ENCODE data around the gene SPINK14.

SPINK14 gene

DNA sequence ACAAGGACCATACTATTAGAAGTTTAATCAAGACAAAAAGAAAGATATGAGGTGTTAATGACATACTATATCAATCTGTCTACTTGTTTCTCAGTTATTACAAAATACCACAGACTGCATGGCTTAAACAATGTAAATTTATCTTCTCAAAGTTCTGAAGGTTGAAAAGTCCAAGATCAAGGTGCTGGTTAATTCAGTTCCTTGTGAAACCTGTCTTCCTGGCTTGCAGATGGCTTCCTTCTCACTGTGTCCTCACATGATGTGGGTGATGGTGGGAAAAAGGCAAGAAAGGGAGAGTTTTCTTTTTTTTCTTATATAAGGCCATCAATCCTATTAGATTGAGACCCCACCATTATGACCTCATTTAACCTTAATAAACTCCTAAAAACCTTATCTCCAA, 15.6 kb upstream of the SPINK14 start:
- no peaks in the 10 kb centered on the region for H3K36me3 ChIP-seq (ENCODE audit: control insufficient read depth, insufficient read depth, low read length)
- no peaks in the 10 kb centered on the region for H3K4me1 ChIP-seq (ENCODE audit: control insufficient read depth, insufficient read depth, low read length)
- no peak overlapping the region for H3K27ac ChIP-seq (ENCODE audit: insufficient read depth, low read depth, low read length, poor library complexity, severe bottlenecking)
- no peaks in the 10 kb centered on the region for H3K27me3 ChIP-seq (ENCODE audit: control insufficient read depth, insufficient read depth, low read length, poor library complexity, severe bottlenecking)
- no peaks in the 10 kb centered on the region for H3K9me3 ChIP-seq (ENCODE audit: control insufficient read depth, low read length)
- H3K4me3 ChIP-seq (ENCODE audit: insufficient read depth, low read depth, low read length) = no peak overlapping the region

DNA sequence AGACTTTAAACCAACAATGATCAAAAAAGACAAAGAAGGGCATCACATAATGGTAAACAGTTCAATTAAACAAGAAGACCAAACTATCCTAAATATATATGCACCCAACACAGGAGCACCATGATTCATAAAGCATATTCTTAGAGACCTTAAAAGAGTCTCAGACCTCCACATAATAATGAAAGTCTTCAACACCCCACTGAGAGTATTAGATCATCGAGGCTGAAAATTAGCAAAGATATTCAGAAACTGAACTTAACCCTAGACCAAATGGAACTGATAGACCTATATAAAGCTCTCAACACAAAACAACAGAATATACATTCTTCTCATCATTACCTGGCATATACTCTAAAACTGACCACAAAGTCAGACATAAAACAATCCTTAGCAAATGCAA, 11.7 kb upstream of the SPINK14 start:
- Histone ChIP-seq H3K4me3 (ENCODE audit: insufficient read depth, low read depth, low read length) (no peak overlapping the region), H3K27ac (ENCODE audit: insufficient read depth, low read depth, low read length, poor library complexity, severe bottlenecking) (no peak overlapping the region), H3K36me3 (ENCODE audit: control insufficient read depth, insufficient read depth, low read length) (no peaks in the 10 kb centered on the region), H3K4me1 (ENCODE audit: control insufficient read depth, insufficient read depth, low read length) (no peaks in the 10 kb centered on the region), H3K9me3 (ENCODE audit: control insufficient read depth, low read length) (no peaks in the 10 kb centered on the region), H3K27me3 (ENCODE audit: control insufficient read depth, insufficient read depth, low read length, poor library complexity, severe bottlenecking) (no peaks in the 10 kb centered on the region)
- 97 to 100% methylated on average over 1 of the region's 1 CpG for WGBS, 2 experiments

DNA sequence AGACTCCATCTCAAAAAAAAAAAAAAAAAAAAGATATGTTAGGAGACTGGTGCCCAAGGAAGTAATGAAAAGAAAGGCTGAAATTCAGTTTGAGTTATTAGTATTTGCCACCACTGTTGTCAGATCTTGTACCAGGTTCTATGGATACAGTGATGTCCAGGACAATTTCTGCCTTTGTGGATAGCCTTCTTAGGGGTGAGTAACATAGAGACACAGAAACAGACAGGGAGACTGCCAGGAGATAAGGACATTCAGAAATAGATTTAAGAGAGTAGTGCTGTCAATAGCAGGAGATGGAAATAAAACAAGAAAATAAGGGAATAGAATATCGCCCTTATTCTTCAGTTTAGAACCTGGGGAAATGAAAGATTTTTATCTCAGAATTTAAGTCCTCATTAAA, 6.3 kb upstream of the SPINK14 start:
- no peaks in the 10 kb centered on the region for H3K4me1 ChIP-seq (ENCODE audit: control insufficient read depth, insufficient read depth, low read length)
- H3K36me3 ChIP-seq (ENCODE audit: control insufficient read depth, insufficient read depth, low read length) = no peaks in the 10 kb centered on the region
- H3K27ac ChIP-seq (ENCODE audit: insufficient read depth, low read depth, low read length, poor library complexity, severe bottlenecking) = no peak overlapping the region
- no peaks in the 10 kb centered on the region for H3K9me3 ChIP-seq (ENCODE audit: control insufficient read depth, low read length)
- H3K4me3 ChIP-seq (ENCODE audit: insufficient read depth, low read depth, low read length) = no peak overlapping the region
- H3K27me3 ChIP-seq (ENCODE audit: control insufficient read depth, insufficient read depth, low read length, poor library complexity, severe bottlenecking) = no peaks in the 10 kb centered on the region
- 100% methylated on average over 1 of the region's 1 CpG for WGBS, 2 experiments

DNA sequence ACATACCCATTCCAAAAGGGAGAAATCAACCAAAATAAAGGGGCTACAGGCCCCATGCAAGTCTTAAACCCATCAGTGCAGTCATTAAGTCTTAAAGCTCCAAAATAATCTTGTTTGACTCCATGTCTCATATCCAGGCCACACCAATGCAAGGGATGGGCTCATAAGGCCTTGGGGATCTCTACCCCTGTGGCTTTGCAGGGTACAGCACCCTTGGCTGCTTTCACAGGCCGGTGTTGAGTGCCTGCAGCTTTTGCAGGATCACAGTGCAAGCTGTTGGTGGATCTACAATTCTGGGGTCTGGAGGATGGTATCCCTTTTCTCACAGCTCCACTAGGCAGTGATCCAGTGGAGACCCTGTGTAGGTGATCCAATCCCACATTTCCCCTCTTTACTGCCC, 5.0 kb upstream of the SPINK14 start:
- Histone ChIP-seq H3K4me3 (ENCODE audit: insufficient read depth, low read depth, low read length) (no peak overlapping the region), H3K4me1 (ENCODE audit: control insufficient read depth, insufficient read depth, low read length) (no peaks in the 10 kb centered on the region), H3K9me3 (ENCODE audit: control insufficient read depth, low read length) (no peaks in the 10 kb centered on the region), H3K27ac (ENCODE audit: insufficient read depth, low read depth, low read length, poor library complexity, severe bottlenecking) (no peak overlapping the region), H3K36me3 (ENCODE audit: control insufficient read depth, insufficient read depth, low read length) (no peaks in the 10 kb centered on the region), H3K27me3 (ENCODE audit: control insufficient read depth, insufficient read depth, low read length, poor library complexity, severe bottlenecking) (no peaks in the 10 kb centered on the region)
- 86 to 89% methylated on average over 1 of the region's 1 CpG for WGBS, 2 experiments

GRCh38 chr5:148166550-148167283, 1.6 kb upstream of the SPINK14 start:
- H3K4me3 ChIP-seq (ENCODE audit: insufficient read depth, low read depth, low read length) = no peak overlapping the region
- H3K27me3 ChIP-seq (ENCODE audit: control insufficient read depth, insufficient read depth, low read length, poor library complexity, severe bottlenecking) = no peaks in the 10 kb centered on the region
- no peaks in the 10 kb centered on the region for H3K4me1 ChIP-seq (ENCODE audit: control insufficient read depth, insufficient read depth, low read length)
- H3K27ac ChIP-seq (ENCODE audit: insufficient read depth, low read depth, low read length, poor library complexity, severe bottlenecking) = no peak overlapping the region
- 92 to 98% methylated on average over 2 to 3 of the region's 4 CpGs for WGBS, 2 experiments
- H3K36me3 ChIP-seq (ENCODE audit: control insufficient read depth, insufficient read depth, low read length) = no peaks in the 10 kb centered on the region
- H3K9me3 ChIP-seq (ENCODE audit: control insufficient read depth, low read length) = no peaks in the 10 kb centered on the region

DNA sequence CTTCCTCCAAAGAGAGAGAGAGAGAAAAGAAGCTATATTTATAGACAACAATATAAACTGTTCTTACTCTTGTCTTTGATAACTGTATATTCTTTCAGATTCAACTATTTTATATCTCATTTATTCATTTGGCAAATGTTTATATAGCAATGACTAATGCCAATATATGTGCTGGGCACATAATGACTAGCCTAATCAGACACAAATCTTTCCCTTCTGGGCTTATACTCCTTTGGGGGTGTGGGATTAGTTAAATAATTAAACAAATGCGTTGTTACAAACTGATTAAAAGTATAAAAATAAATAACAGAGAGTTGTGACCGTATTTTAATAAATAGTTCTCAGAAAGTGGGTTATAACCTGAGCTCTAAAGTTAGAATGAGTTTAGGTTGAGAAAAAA, 4.0 kb downstream of the SPINK14 start:
- Histone ChIP-seq H3K27ac (ENCODE audit: insufficient read depth, low read depth, low read length, poor library complexity, severe bottlenecking) (no peak overlapping the region), H3K4me1 (ENCODE audit: control insufficient read depth, insufficient read depth, low read length) (no peaks in the 10 kb centered on the region), H3K36me3 (ENCODE audit: control insufficient read depth, insufficient read depth, low read length) (no peaks in the 10 kb centered on the region), H3K9me3 (ENCODE audit: control insufficient read depth, low read length) (no peaks in the 10 kb centered on the region), H3K27me3 (ENCODE audit: control insufficient read depth, insufficient read depth, low read length, poor library complexity, severe bottlenecking) (no peaks in the 10 kb centered on the region), H3K4me3 (ENCODE audit: insufficient read depth, low read depth, low read length) (no peak overlapping the region)
- 94 to 100% methylated on average over 1 to 2 of the region's 2 CpGs for WGBS, 2 experiments

DNA sequence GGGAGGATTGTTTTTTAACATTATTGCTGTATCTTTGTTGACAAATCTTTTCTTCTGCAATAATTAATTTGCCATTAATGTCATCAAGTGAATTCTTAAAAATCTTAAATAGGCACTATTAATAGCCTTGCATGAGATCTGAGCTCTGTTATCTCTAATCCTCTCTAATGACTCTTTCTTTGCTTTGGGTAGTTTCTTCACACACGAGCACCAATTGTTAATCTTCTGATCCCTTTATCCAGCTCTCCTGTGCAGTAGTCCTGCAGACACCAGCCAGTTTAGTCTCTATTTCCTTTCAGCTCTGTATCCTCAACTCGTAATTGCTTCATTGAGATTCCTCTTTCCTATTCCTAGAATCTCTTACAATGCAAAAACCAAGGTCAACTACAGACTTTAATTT, 8.1 kb downstream of the SPINK14 start:
- WGBS, 2 experiments = 46 to 68% methylated on average over 2 of the region's 2 CpGs
- H3K4me3 ChIP-seq (ENCODE audit: insufficient read depth, low read depth, low read length) = no peak overlapping the region
- no peak overlapping the region for H3K27ac ChIP-seq (ENCODE audit: insufficient read depth, low read depth, low read length, poor library complexity, severe bottlenecking)
- no peaks in the 10 kb centered on the region for H3K36me3 ChIP-seq (ENCODE audit: control insufficient read depth, insufficient read depth, low read length)
- no peaks in the 10 kb centered on the region for H3K27me3 ChIP-seq (ENCODE audit: control insufficient read depth, insufficient read depth, low read length, poor library complexity, severe bottlenecking)
- no peaks in the 10 kb centered on the region for H3K9me3 ChIP-seq (ENCODE audit: control insufficient read depth, low read length)
- no peaks in the 10 kb centered on the region for H3K4me1 ChIP-seq (ENCODE audit: control insufficient read depth, insufficient read depth, low read length)

DNA sequence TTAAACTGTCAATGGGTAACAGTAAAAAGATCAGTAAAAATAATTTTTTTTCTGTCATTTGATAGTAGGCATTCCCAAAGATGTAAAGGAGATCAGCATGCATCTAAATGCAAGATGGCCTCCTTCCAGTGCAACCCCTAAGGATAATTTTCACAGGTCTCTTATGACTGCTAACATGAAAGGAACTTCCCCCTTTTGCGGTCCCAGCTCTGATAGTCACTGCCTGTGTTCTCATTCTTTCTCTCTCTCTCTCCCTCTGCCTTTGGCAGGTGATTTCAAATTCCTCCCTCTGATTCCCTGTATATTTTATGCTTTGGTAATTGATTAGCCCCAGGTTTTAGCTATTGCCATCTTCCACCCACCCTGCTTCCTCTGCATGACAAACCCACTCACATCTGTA, 8.9 kb downstream of the SPINK14 start:
- no peak overlapping the region for H3K27ac ChIP-seq (ENCODE audit: insufficient read depth, low read depth, low read length, poor library complexity, severe bottlenecking)
- WGBS, 2 experiments = 88 to 95% methylated on average over 1 of the region's 1 CpG
- H3K4me1 ChIP-seq (ENCODE audit: control insufficient read depth, insufficient read depth, low read length) = no peaks in the 10 kb centered on the region
- H3K36me3 ChIP-seq (ENCODE audit: control insufficient read depth, insufficient read depth, low read length) = no peaks in the 10 kb centered on the region
- no peaks in the 10 kb centered on the region for H3K27me3 ChIP-seq (ENCODE audit: control insufficient read depth, insufficient read depth, low read length, poor library complexity, severe bottlenecking)
- H3K9me3 ChIP-seq (ENCODE audit: control insufficient read depth, low read length) = no peaks in the 10 kb centered on the region
- H3K4me3 ChIP-seq (ENCODE audit: insufficient read depth, low read depth, low read length) = no peak overlapping the region

GRCh38 chr5:148179234-148179824, 11.0 kb downstream of the SPINK14 start:
- Histone ChIP-seq H3K4me1 (ENCODE audit: control insufficient read depth, insufficient read depth, low read length) (no peaks in the 10 kb centered on the region), H3K36me3 (ENCODE audit: control insufficient read depth, insufficient read depth, low read length) (no peaks in the 10 kb centered on the region), H3K9me3 (ENCODE audit: control insufficient read depth, low read length) (no peaks in the 10 kb centered on the region), H3K27ac (ENCODE audit: insufficient read depth, low read depth, low read length, poor library complexity, severe bottlenecking) (no peak overlapping the region), H3K27me3 (ENCODE audit: control insufficient read depth, insufficient read depth, low read length, poor library complexity, severe bottlenecking) (no peaks in the 10 kb centered on the region), H3K4me3 (ENCODE audit: insufficient read depth, low read depth, low read length) (no peak overlapping the region)
- 73 to 89% methylated on average over 1 to 2 of the region's 3 CpGs for WGBS, 2 experiments

GRCh38 chr5:148186248-148187003, 18.1 kb downstream of the SPINK14 start:
- Histone ChIP-seq H3K27me3 (ENCODE audit: control insufficient read depth, insufficient read depth, low read length, poor library complexity, severe bottlenecking) (no peaks in the 10 kb centered on the region), H3K4me1 (ENCODE audit: control insufficient read depth, insufficient read depth, low read length) (no peaks in the 10 kb centered on the region), H3K36me3 (ENCODE audit: control insufficient read depth, insufficient read depth, low read length) (no peaks in the 10 kb centered on the region), H3K27ac (ENCODE audit: insufficient read depth, low read depth, low read length, poor library complexity, severe bottlenecking) (no peak overlapping the region), H3K9me3 (ENCODE audit: control insufficient read depth, low read length) (no peaks in the 10 kb centered on the region), H3K4me3 (ENCODE audit: insufficient read depth, low read depth, low read length) (no peak overlapping the region)
- 93% methylated on average over 3 of the region's 3 CpGs; no CpG with 5 or more reads in 1 of the 2 experiments for WGBS, 2 experiments
